HG03039 (cell line): Measurements from ENCODE around the gene ZCCHC13.
A peak's percentile ranks its signal among the peaks of the same experiment; 100 is the strongest.
"Not testable (repeated sequence)": the region's sequence is repeated elsewhere in the genome, so short reads cannot be mapped to it uniquely, and the experiment has no call there.

Experiments used
- ATAC-seq: cut with Tn5 transposase; IDR thresholded peaks from one replicate; pipeline ENCODE4 v1.9.1; 2021; ENCODE audit warnings: mild to moderate bottlenecking, moderate library complexity; ENCODE audit not compliant: unreplicated experiment

ZCCHC13 gene

GRCh38 chrX:74304016-74304415 is at the start of gene ZCCHC13:
TSS of gene ZCCHC13 (plus strand) at chrX:74304180. CDS start at chrX:74304267, 87 bp downstream.
- no peak for ATAC-seq

GRCh38 chrX:74258111-74258510 is 45.9 kb upstream of the ZCCHC13 start:
- not testable (repeated sequence) for ATAC-seq

- ATAC-seq = no peak
Measured at GRCh38 chrX:74259885-74260491, 44.0 kb upstream of the ZCCHC13 start.

GRCh38 chrX:74262452-74263209 is 41.3 kb upstream of the ZCCHC13 start:
- ATAC-seq = no peak

- ATAC-seq = no peak
Measured at GRCh38 chrX:74270393-74270792, 33.6 kb upstream of the ZCCHC13 start.

- ATAC-seq = peak; percentile 59
Measured at GRCh38 chrX:74272230-74272629, 31.8 kb upstream of the ZCCHC13 start.

GRCh38 chrX:74274516-74274915 is 29.5 kb upstream of the ZCCHC13 start:
- no peak for ATAC-seq

GRCh38 chrX:74277320-74277719 is 26.7 kb upstream of the ZCCHC13 start:
- no peak for ATAC-seq

- no peak for ATAC-seq
Measured at GRCh38 chrX:74277846-74278245, 26.1 kb upstream of the ZCCHC13 start.

GRCh38 chrX:74280759-74281158 is 23.2 kb upstream of the ZCCHC13 start:
- peak; percentile 70 for ATAC-seq

GRCh38 chrX:74284391-74284952 is 19.5 kb upstream of the ZCCHC13 start:
- no peak for ATAC-seq

- no peak for ATAC-seq
Measured at GRCh38 chrX:74286950-74287740, 16.8 kb upstream of the ZCCHC13 start.

GRCh38 chrX:74291577-74291963 is 12.4 kb upstream of the ZCCHC13 start:
- no peak for ATAC-seq

GRCh38 chrX:74291964-74292807 is 11.8 kb upstream of the ZCCHC13 start:
- peak; percentile 82 for ATAC-seq

- ATAC-seq = no peak
Measured at GRCh38 chrX:74292808-74293123, 11.2 kb upstream of the ZCCHC13 start.

- peak; percentile 36 for ATAC-seq
Measured at GRCh38 chrX:74293343-74293946, 10.5 kb upstream of the ZCCHC13 start.

- no peak for ATAC-seq
Measured at GRCh38 chrX:74295101-74295500, 8.9 kb upstream of the ZCCHC13 start.

GRCh38 chrX:74297766-74298165 is 6.2 kb upstream of the ZCCHC13 start:
- ATAC-seq = no peak

GRCh38 chrX:74300869-74301268 is 3.1 kb upstream of the ZCCHC13 start:
- no peak for ATAC-seq

- ATAC-seq = no peak
Measured at GRCh38 chrX:74318672-74319071, 14.7 kb downstream of the ZCCHC13 start.
